GM18868 (cell line): ENCODE data around the gene FAM83C.

Experiments
- ATAC-seq: cut with Tn5 transposase; IDR thresholded peaks from one replicate; pipeline ENCODE4 v1.9.1; 2021; ENCODE audit warnings: mild to moderate bottlenecking, moderate library complexity; ENCODE audit not compliant: unreplicated experiment

The FAM83C gene

DNA sequence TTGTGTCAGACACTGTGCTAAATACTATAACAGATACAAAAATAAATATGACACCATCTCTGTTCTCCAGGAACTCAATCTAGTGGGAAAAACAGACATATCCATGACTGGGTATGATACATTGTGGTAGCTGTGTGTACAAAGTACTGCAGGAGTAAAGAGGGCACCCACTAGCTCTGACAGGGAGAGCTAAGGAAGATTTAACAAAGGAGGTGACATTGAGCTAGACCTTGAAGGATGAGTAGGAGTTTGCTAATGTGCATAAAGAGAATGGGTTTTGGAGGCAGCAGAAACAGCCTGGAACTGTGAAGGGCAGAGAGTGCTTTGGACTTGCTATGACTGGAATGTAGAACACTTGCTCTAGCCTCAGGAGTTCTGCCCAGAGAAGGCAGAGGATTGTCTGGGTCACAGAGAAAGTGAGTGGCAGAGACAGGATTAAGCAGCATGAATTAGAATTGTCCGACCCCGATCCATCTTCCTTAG is 51.4 kb downstream of the FAM83C start:
- ATAC-seq: no peak

DNA sequence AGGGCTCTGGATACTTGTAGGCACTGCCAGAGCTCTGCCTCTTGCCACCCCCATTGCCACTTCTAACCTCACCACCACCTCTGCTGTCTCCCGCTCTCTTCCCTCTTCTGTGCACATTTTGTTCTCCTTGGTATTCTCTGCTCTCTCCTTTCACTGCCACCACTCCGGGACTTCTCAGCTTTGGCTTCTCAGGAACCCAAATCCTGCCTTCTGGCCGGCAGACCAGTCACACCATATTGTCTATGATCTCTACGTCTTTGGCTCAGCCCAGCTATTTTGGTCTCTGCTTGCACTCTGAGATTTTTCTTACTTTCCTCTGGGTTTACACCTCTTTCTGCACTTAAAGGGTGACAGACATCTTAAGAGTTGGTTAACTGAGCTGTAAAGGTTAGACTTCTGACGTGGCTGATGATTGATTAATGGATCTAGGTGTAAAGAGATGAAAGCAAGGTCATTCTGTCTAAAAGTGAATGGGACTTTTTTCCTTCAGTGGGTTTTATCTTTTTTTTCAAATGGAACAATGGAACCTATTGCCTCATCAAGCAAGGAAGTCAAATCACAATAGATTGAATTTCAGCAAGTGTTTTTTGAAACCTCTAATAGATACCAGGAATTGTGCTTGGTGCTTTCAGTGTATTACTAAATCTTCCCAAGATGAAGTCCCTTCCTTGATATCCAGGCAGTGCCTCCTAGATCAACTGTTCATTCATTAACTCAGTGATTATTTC is 52.0 kb downstream of the FAM83C start:
- no peak for ATAC-seq

DNA sequence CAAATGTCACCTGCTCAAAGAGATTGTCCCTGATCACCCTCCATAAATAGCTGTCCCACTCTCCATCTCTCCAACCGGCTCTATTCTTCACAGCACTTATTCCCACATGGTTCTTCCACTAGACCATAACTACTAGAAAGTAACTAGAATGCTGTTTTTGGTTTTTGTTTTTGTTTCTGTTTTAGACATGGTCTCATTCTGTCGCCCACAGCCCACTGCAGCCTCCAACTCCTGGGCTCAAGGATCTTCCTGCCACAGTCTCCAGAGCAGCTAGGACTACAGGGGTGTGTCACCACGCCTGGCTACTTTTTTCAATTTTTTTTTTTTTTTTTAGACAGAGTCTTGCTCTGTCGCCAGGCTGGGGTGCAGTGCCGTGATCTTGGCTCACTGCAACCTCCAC is 53.5 kb downstream of the FAM83C start:
- no peak for ATAC-seq

DNA sequence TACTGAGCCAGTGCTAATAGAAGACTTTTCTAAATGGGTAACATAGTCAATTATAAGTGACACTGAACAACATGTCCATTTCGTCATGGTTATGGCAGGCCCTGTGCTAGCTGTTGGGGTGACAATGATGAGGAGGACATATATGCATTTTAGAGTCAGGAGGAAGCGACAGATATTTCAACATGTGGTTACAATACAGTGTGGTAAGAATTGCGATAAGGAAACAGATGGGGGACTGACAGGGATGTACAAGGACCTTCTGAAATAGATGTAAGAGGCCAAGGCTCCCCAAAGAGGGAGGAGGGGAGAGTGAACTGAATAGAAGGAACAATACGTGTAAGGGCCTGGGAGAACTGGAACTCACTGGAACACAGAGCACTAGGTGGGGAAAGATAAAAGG is 54.1 kb downstream of the FAM83C start:
- ATAC-seq: no peak

DNA sequence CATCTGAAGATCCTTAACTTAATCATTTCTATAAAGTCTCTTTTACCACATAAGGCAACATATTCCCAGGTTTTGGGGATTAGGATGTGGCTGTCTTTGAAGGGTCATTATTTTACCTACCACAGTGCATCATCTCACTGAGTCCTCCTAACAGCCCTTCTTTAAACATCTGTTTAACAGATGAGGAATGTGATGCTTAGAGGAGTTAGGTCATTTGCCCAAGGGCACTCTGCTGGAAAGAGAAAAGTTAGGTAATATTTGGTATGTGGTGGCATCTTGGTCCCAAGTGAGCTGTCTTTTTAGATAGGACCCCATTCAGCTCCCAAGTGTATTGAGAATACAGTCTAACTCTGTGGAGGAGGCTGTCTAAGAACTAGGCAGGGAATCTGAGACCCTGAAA is 54.7 kb downstream of the FAM83C start:
- ATAC-seq: no peak

DNA sequence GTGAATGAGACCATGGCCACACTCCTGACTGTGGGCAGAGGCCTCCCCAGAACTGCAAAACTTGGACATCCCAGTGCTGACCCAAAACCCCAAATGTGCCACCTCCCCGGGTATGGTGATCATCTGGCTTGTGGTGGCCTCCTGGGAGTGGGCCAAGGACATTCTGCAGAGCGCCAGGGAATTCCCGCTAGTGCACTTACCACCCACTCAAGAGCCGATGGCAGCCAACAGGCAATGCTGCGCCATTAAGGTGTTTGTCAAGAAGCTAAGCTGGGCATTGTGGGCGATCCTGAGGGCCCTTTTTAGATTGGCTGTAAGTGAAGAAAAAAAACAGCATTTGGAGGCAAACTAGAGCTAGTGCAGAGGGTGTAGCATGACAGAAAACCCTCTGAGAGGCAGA is 56.3 kb downstream of the FAM83C start:
- no peak for ATAC-seq
